HCT116 (cell line): ENCODE measurements around the gene SLC28A2. TPM values are rescaled to one million over a fixed set of nuclear protein-coding genes. Genes with fewer than 3 reads are reported as not detected.

Experiments
- ATAC-seq: fragments of 200-7000 bp; cut with Tn5 transposase; 2 replicates; pipeline ENCODE4 v1.9.1; 2020; ENCODE audit warnings: mild to moderate bottlenecking, moderate library complexity
- BruUV-seq: library from RNA; stranded (reverse); fragments of 400-500 nt; replicated peaks from 2 replicates; lab custom pipeline; 2021; lab: Mats Ljungman, UMichigan
- CTCF ChIA-PET: fragments of 300-600 bp; sonication (Branson Sonifier 250); formaldehyde crosslinking; loops from one replicate; lab custom pipeline; 2021; ENCODE audit warnings: antibody characterized with exemption; lab: Charles Lee
- POLR2A ChIA-PET: fragments of 300-600, 350-600 bp; sonication (Branson Sonifier 250); formaldehyde crosslinking; loops from one replicate; lab custom pipeline; 2021; ENCODE audit warnings: antibody characterized with exemption; lab: Charles Lee
- RAD21 ChIA-PET, 2 experiments: fragments of 300-600 bp; sonication (Branson Sonifier 250); formaldehyde crosslinking; loops; one replicate each; lab custom pipeline; 2023; ENCODE audit warnings: low total read pairs in 2 of 2; ENCODE audit not compliant: uncharacterized antibody in 2 of 2, unreplicated experiment in 2 of 2, low non-redundant PET in 1 of 2; lab: Charles Lee
- DNase-seq: peaks from one replicate; pipeline ENCODE4 v3.0.0-alpha.2; 2010; ENCODE audit warnings: low read depth, low spot score
- H2AFZ ChIP-seq: fragments of 200-600 bp; shearing (Covaris generic), sonication (generic); 2 replicates; pipeline ENCODE4 v1.6.1; 2017; ENCODE audit warnings: low read depth, mixed run types, mixed read lengths, antibody characterized with exemption, low read length; ENCODE audit not compliant: poor library complexity, severe bottlenecking
- H3K27ac ChIP-seq: 2 replicates; pipeline ENCODE4 v1.5.1; 2012; ENCODE audit warnings: low read depth, low read length
- H3K27me3 ChIP-seq: fragments of 200-600 bp; sonication (generic); 2 replicates; pipeline ENCODE4 v1.6.1; 2016; ENCODE audit warnings: mixed run types, low read length, mixed read lengths; ENCODE audit not compliant: insufficient read depth
- H3K36me3 ChIP-seq, 2 experiments: fragments of 200-500 bp in 1 of 2; fragments of 200-600 bp in 1 of 2; sonication (Bioruptor generic) in 1 of 2; sonication (generic) in 1 of 2; 2 replicates each; pipeline versions ENCODE4 v1.5.1 to v1.6.1; 2014 to 2016; ENCODE audit warnings: low read length in 2 of 2, inconsistent platforms in 1 of 2, mixed read lengths in 1 of 2, mixed run types in 1 of 2; ENCODE audit not compliant: insufficient read depth in 2 of 2, control insufficient read depth in 1 of 2
- H3K4me1 ChIP-seq, 2 experiments: fragments of 200-600 bp in 1 of 2; sonication (generic) in 1 of 2; 2 replicates each; pipeline versions ENCODE4 v1.5.1 to v1.6.1; 2012 to 2017; ENCODE audit warnings: low read length in 2 of 2, inconsistent platforms in 1 of 2, mild to moderate bottlenecking in 1 of 2, mixed read lengths in 1 of 2, mixed run types in 1 of 2, moderate library complexity in 1 of 2; ENCODE audit not compliant: insufficient read depth in 2 of 2, control insufficient read depth in 1 of 2
- H3K4me2 ChIP-seq: fragments of 200-600 bp; sonication (generic); 2 replicates; pipeline ENCODE4 v1.6.1; 2017; ENCODE audit warnings: mixed run types, low read length, mixed read lengths
- H3K4me3 ChIP-seq, 2 experiments: fragments of 200-600 bp in 1 of 2; sonication (generic) in 1 of 2; replicated peaks in 1 of 2; 2 replicates each; pipeline ENCODE4 v1.5.1; 2011 to 2016; ENCODE audit warnings: low read length in 2 of 2, control low read depth in 1 of 2, low read depth in 1 of 2, mild to moderate bottlenecking in 1 of 2, mixed read lengths in 1 of 2, mixed run types in 1 of 2
- H3K79me2 ChIP-seq: fragments of 200-600 bp; sonication (generic); 2 replicates; pipeline ENCODE4 v1.6.1; 2017; ENCODE audit warnings: mild to moderate bottlenecking, mixed run types, low read length, moderate library complexity, mixed read lengths; ENCODE audit not compliant: insufficient read depth
- H3K9ac ChIP-seq: fragments of 200-600 bp; sonication (generic); 2 replicates; pipeline ENCODE4 v1.6.1; 2016; ENCODE audit warnings: low read length, mixed read lengths
- H3K9me2 ChIP-seq: fragments of 200-600 bp; sonication (generic), shearing (Covaris generic); 2 replicates; pipeline ENCODE4 v1.6.1; 2017; ENCODE audit warnings: mixed run types, mild to moderate bottlenecking, moderate library complexity; ENCODE audit not compliant: insufficient read depth
- H3K9me3 ChIP-seq, 2 experiments: fragments of 200-500 bp in 1 of 2; fragments of 200-600 bp in 1 of 2; sonication (Bioruptor generic) in 1 of 2; sonication (generic) in 1 of 2; 2 replicates each; pipeline ENCODE4 v1.6.1; 2014 to 2017; ENCODE audit warnings: low read length in 2 of 2, mixed read lengths in 2 of 2, inconsistent platforms in 1 of 2, low read depth in 1 of 2, mild to moderate bottlenecking in 1 of 2, mixed run types in 1 of 2, moderate library complexity in 1 of 2; ENCODE audit not compliant: control insufficient read depth in 1 of 2, insufficient read depth in 1 of 2
- H4K20me1 ChIP-seq: fragments of 200-600 bp; sonication (generic), shearing (Covaris generic); 2 replicates; pipeline ENCODE4 v1.6.1; 2017; ENCODE audit warnings: mixed run types, mild to moderate bottlenecking, moderate library complexity; ENCODE audit not compliant: insufficient read depth
- ATF3 ChIP-seq: IDR thresholded peaks from 2 replicates; pipeline ENCODE4 v1.6.1; 2012
- CBX3 ChIP-seq: IDR thresholded peaks from 2 replicates; pipeline ENCODE4 v1.6.1; 2012; ENCODE audit warnings: low read depth
- CEBPB ChIP-seq: IDR thresholded peaks from 2 replicates; pipeline ENCODE4 v1.6.1; 2012; ENCODE audit warnings: low read depth
- CTCF ChIP-seq, 3 experiments: fragments of 200-600 bp in 1 of 3; sonication (generic) in 1 of 3; IDR thresholded peaks in 2 of 3; conservative IDR thresholded peaks in 1 of 3; 2 replicates each; pipeline ENCODE4 v1.5.1; 2012 to 2017; ENCODE audit warnings: low read depth in 2 of 3, low read length in 2 of 3, antibody characterized with exemption in 1 of 3, borderline replicate concordance in 1 of 3, control low read depth in 1 of 3, mild to moderate bottlenecking in 1 of 3, mixed read lengths in 1 of 3, mixed run types in 1 of 3, moderate library complexity in 1 of 3; ENCODE audit not compliant: insufficient read depth in 1 of 3
- EGR1 ChIP-seq: IDR thresholded peaks from 2 replicates; pipeline ENCODE4 v1.6.1; 2012; ENCODE audit warnings: low read depth
- EZH2 ChIP-seq: fragments of 200-600 bp; sonication (generic); IDR thresholded peaks from 2 replicates; pipeline ENCODE4 v1.6.1; 2017; ENCODE audit warnings: antibody characterized with exemption, mixed run types
- FOSL1 ChIP-seq: IDR thresholded peaks from 2 replicates; pipeline ENCODE4 v1.6.1; 2012; ENCODE audit warnings: low read depth
- JUND ChIP-seq: IDR thresholded peaks from 2 replicates; pipeline ENCODE4 v1.6.1; 2012
- POLR2A ChIP-seq: IDR thresholded peaks from 2 replicates; pipeline ENCODE4 v1.7.0; 2011; ENCODE audit warnings: borderline replicate concordance; ENCODE audit not compliant: insufficient read depth, insufficient read length; ENCODE audit errors: extremely low read depth
- REST ChIP-seq: IDR thresholded peaks from 2 replicates; pipeline ENCODE4 v1.6.1; 2012; ENCODE audit warnings: low read depth
- SIN3A ChIP-seq: IDR thresholded peaks from 2 replicates; pipeline ENCODE4 v1.6.1; 2012; ENCODE audit warnings: low read depth
- SP1 ChIP-seq: IDR thresholded peaks from 2 replicates; pipeline ENCODE4 v1.6.1; 2012; ENCODE audit warnings: low read depth
- SRF ChIP-seq: IDR thresholded peaks from 2 replicates; pipeline ENCODE4 v1.6.1; 2012; ENCODE audit warnings: low read depth
- TCF7L2 ChIP-seq: IDR thresholded peaks from 2 replicates; pipeline ENCODE4 v1.7.0; 2011; ENCODE audit warnings: borderline replicate concordance, inconsistent platforms; ENCODE audit not compliant: insufficient read depth, insufficient read length; ENCODE audit errors: extremely low read depth
- ZFX ChIP-seq: fragments of 450-650 bp; IDR thresholded peaks from 2 replicates; pipeline ENCODE4 v1.6.1; 2017
- ZNF274 ChIP-seq: fragments of 200-500 bp; sonication (Bioruptor generic); IDR thresholded peaks from 2 replicates; pipeline ENCODE4 v1.6.1; 2014; ENCODE audit warnings: mild to moderate bottlenecking, low read depth, low read length, inconsistent platforms
- intact Hi-C: fragments of 100-400 bp; cut with micrococcal nuclease; formaldehyde crosslinking; loops from 2 replicates; pipeline ENCODE4 v1.10.0; 2022
- total RNA-seq: library from RNA; stranded (reverse); gene quantifications from one replicate; pipeline ENCODE4 v1.2.1, GENCODE V29; 2021; ENCODE audit not compliant: unreplicated experiment

Gene SLC28A2
- total RNA-seq, 1 experiment from 2014 or later: not detected

- POLR2A ChIA-PET: no interaction called here
- no peaks in the 10 kb centered on the region for H3K27me3 ChIP-seq
- H3K9me3 ChIP-seq: no peaks in the 10 kb centered on the region
- TF ChIP-seq ATF3: no peak
- no peak for TF ChIP-seq POLR2A
- TF ChIP-seq REST: no peak
- TF ChIP-seq ZFX: no peak
- TF ChIP-seq TCF7L2: no peak
- TF ChIP-seq ZNF274: no peak
- TF ChIP-seq SRF: no peak
- no peak for TF ChIP-seq CTCF (IDR thresholded peaks at IDR 0.05 in 2 of 3, conservative IDR thresholded peaks at IDR 0.05 in 1 of 3; ENCODE audit: borderline replicate concordance in 1 of 3, insufficient read depth in 1 of 3, low read depth in 2 of 3, low read length in 2 of 3)
- no peak for TF ChIP-seq EZH2
- no peak for TF ChIP-seq FOSL1
- no peak for TF ChIP-seq JUND
- no peak for TF ChIP-seq SIN3A
- no peak for TF ChIP-seq SP1
- no peak for TF ChIP-seq EGR1
- no peak for TF ChIP-seq CBX3
- TF ChIP-seq CEBPB: no peak
- intact Hi-C loops: no loop called here
- ATAC-seq (no peak), DNase-seq (no peak)
- CTCF ChIA-PET: no interaction called here
- H3K9ac ChIP-seq: no peak overlapping the region
- H3K36me3 ChIP-seq: no peaks in the 10 kb centered on the region
- no peaks in the 10 kb centered on the region for H4K20me1 ChIP-seq
- no TSS peak for BruUV-seq
- H3K4me3 ChIP-seq: no peak overlapping the region
- no peak overlapping the region for H3K4me2 ChIP-seq
- RAD21 ChIA-PET: no interaction called here
- no peaks in the 10 kb centered on the region for H3K9me2 ChIP-seq
- H3K27ac ChIP-seq: no peak overlapping the region
- no peaks in the 10 kb centered on the region for H3K79me2 ChIP-seq
- no peak overlapping the region for H2AFZ ChIP-seq
- no peaks in the 10 kb centered on the region for H3K4me1 ChIP-seq
Measured at GRCh38 chr15:45265506-45265905, 13.5 kb downstream of the SLC28A2 start.
